WTC11 (cell line): ENCODE results near the gene HIF1A.

Experiments used
- ATF2 ChIP-seq: sonication (generic); formaldehyde crosslinking; IDR thresholded peaks from 2 replicates; pipeline ENCODE4 v1.8.1; 2022; ENCODE audit warnings: low read depth, missing genetic modification reagents, borderline replicate concordance
- ESRRA ChIP-seq: sonication (generic); formaldehyde crosslinking; IDR thresholded peaks from 2 replicates; pipeline ENCODE4 v1.8.1; 2022; ENCODE audit warnings: mild to moderate bottlenecking, missing genetic modification reagents, borderline replicate concordance
- ETV6 ChIP-seq: sonication (generic); formaldehyde crosslinking; IDR thresholded peaks from 2 replicates; pipeline ENCODE4 v1.8.1; 2022; ENCODE audit warnings: mild to moderate bottlenecking, missing genetic modification reagents
- HMGA2 ChIP-seq: fragments of 250-450 bp; sonication (Bioruptor Pico); IDR thresholded peaks from 2 replicates; pipeline ENCODE4 v1.4.0; 2021; ENCODE audit warnings: mild to moderate bottlenecking, moderate library complexity
- ZNF121 ChIP-seq: sonication (generic); formaldehyde crosslinking; IDR thresholded peaks from 2 replicates; pipeline ENCODE4 v1.8.0; 2023; ENCODE audit warnings: missing genetic modification reagents
- ZNF232 ChIP-seq: sonication (generic); formaldehyde crosslinking; IDR thresholded peaks from 2 replicates; pipeline ENCODE4 v1.8.0; 2022; ENCODE audit warnings: mild to moderate bottlenecking, missing genetic modification reagents
- ZNF423 ChIP-seq: fragments of 250-450 bp; sonication (Bioruptor Pico); IDR thresholded peaks from 2 replicates; pipeline ENCODE4 v2.1.2; 2022; ENCODE audit warnings: mild to moderate bottlenecking, moderate library complexity
- TF ChIP-seq, protein P1 (sequence below): sonication (generic); formaldehyde crosslinking; conservative IDR thresholded peaks from 2 replicates; pipeline ENCODE4 v1.8.1; 2022; ENCODE audit warnings: mild to moderate bottlenecking, missing genetic modification reagents
- TF ChIP-seq, protein P2 (sequence below): fragments of 200-600 bp; IDR thresholded peaks from 2 replicates; pipeline ENCODE4 v1.8.0; 2022; ENCODE audit warnings: antibody characterized with exemption

DNA sequence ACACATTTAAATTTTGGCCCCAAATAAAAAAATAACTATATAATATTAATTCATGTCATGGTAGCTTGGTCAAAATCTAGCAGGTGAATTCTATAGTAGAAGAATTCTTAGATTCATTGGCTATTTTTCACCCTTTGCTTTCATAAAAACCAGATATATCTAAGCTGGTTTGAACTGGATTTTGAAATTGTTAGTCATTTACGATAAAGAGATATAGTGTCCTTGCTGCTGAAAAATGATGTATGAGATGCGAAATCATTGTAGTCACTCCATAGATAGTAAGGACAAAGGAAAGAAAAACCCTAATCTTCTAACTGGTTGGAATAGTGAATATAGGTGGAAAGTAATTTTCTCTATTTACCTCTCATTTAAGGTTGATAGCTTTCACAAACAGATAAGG is 12.2 kb upstream of the HIF1A start:
- no peak for TF ChIP-seq ZNF121
- no peak for TF ChIP-seq ATF2 (CRISPR knock-in tag)
- TF ChIP-seq, protein P1, sequence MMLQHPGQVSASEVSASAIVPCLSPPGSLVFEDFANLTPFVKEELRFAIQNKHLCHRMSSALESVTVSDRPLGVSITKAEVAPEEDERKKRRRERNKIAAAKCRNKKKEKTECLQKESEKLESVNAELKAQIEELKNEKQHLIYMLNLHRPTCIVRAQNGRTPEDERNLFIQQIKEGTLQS (CRISPR knock-in tag) = no peak
- TF ChIP-seq ZNF232 = no peak
- TF ChIP-seq HMGA2 (CRISPR knock-in tag) = no peak
- TF ChIP-seq, protein P2, sequence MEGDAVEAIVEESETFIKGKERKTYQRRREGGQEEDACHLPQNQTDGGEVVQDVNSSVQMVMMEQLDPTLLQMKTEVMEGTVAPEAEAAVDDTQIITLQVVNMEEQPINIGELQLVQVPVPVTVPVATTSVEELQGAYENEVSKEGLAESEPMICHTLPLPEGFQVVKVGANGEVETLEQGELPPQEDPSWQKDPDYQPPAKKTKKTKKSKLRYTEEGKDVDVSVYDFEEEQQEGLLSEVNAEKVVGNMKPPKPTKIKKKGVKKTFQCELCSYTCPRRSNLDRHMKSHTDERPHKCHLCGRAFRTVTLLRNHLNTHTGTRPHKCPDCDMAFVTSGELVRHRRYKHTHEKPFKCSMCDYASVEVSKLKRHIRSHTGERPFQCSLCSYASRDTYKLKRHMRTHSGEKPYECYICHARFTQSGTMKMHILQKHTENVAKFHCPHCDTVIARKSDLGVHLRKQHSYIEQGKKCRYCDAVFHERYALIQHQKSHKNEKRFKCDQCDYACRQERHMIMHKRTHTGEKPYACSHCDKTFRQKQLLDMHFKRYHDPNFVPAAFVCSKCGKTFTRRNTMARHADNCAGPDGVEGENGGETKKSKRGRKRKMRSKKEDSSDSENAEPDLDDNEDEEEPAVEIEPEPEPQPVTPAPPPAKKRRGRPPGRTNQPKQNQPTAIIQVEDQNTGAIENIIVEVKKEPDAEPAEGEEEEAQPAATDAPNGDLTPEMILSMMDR = no peak
- no peak for TF ChIP-seq ETV6 (CRISPR knock-in tag)
- TF ChIP-seq ZNF423 = no peak
- TF ChIP-seq ESRRA (CRISPR knock-in tag) = no peak
